BLaER1 (cell line): ENCODE data around the gene PRICKLE4.

Experiments
- H3K27ac ChIP-seq: shearing (Covaris generic); formaldehyde crosslinking; 2 replicates; pipeline ENCODE4 v1.8.1; 2022
- H3K27me3 ChIP-seq: shearing (Covaris generic); formaldehyde crosslinking; 2 replicates; pipeline ENCODE4 v1.8.1; 2022
- H3K36me3 ChIP-seq: shearing (Covaris generic); formaldehyde crosslinking; 2 replicates; pipeline ENCODE4 v1.8.1; 2022
- H3K4me1 ChIP-seq: shearing (Covaris generic); formaldehyde crosslinking; 2 replicates; pipeline ENCODE4 v1.8.1; 2022
- H3K4me2 ChIP-seq: shearing (Covaris generic); formaldehyde crosslinking; 2 replicates; pipeline ENCODE4 v1.8.1; 2022
- H3K4me3 ChIP-seq: shearing (Covaris generic); formaldehyde crosslinking; 2 replicates; pipeline ENCODE4 v1.8.1; 2022
- H3K9ac ChIP-seq: shearing (Covaris generic); formaldehyde crosslinking; 2 replicates; pipeline ENCODE4 v1.8.1; 2022
- H3K9me3 ChIP-seq: shearing (Covaris generic); formaldehyde crosslinking; 2 replicates; pipeline ENCODE4 v1.8.1; 2022
- H4K20me1 ChIP-seq: shearing (Covaris generic); formaldehyde crosslinking; 2 replicates; pipeline ENCODE4 v1.8.1; 2022
- Cebpa-rat ChIP-seq: shearing (Covaris generic); IDR thresholded peaks from 2 replicates; pipeline ENCODE4 v1.8.1; 2022

The PRICKLE4 gene, protein sequence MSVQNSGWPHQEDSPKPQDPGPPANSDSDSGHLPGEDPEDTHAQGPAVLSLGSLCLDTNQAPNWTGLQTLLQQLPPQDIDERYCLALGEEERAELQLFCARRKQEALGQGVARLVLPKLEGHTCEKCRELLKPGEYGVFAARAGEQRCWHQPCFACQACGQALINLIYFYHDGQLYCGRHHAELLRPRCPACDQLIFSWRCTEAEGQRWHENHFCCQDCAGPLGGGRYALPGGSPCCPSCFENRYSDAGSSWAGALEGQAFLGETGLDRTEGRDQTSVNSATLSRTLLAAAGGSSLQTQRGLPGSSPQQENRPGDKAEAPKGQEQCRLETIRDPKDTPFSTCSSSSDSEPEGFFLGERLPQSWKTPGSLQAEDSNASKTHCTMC

DNA sequence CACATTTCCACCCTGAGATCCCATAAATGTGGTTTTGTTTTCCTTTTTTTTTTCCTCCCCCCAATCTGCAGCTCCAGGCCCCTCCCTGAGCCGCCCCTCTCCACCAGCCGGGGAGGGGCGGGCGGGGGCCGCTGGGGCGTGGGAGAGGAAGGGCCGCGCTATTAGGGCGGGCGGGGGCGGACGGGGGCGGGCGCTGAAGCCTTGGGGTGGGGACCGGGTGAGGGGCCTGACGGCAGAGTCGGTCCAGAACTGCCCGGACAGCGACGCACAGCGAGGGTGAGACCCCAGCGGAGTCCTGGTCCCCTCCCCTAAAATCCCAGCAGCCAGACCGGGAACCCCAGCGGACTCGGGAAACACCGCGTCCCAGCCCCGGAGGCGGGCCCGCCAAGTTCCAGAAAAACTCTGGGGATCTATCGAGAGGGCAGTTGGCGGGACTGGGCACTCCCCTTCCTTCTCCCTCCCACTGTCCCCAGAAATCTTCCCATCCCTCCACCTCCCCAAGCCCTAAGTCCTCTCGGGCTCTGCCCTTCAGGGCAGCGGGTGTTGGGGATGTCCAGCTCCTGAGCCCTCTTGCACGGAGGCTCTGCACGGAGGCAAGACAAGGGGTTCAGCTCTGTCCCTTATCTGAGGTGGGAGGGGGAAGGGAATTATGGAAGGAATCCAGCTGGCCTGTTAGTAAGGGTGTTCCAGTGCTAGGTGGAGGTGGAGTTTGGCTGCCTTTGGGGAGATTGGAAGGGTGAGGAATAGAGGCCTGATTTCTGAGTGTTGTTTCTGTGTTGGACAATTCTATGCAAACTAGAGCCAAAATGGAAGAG lies at the start of gene PRICKLE4:
TSS of gene PRICKLE4 (plus strand) at position 232 of the 815 bp plus-strand sequence. CDS start 2,692 bp downstream, outside the sequence.
- no peaks in the 10 kb centered on the region for H4K20me1 ChIP-seq
- no peaks in the 10 kb centered on the region for H3K9me3 ChIP-seq
- peaks cover 6% of the 10 kb centered on the region for H3K36me3 ChIP-seq
- H3K4me2 ChIP-seq, result peak within 1 kb of the TSS; percentile 98
- peak within 1 kb of the TSS; percentile 68 for H3K27ac ChIP-seq
- peak within 1 kb of the TSS; percentile 81 for H3K9ac ChIP-seq
- H3K4me3 ChIP-seq, result peak within 1 kb of the TSS; percentile 77
- H3K4me1 ChIP-seq, result peaks cover 46% of the 10 kb centered on the region
- H3K27me3 ChIP-seq, result peaks cover 10% of the 10 kb centered on the region; the same call in 1 of the 2 replicates
- no peak for TF ChIP-seq Cebpa-rat

DNA sequence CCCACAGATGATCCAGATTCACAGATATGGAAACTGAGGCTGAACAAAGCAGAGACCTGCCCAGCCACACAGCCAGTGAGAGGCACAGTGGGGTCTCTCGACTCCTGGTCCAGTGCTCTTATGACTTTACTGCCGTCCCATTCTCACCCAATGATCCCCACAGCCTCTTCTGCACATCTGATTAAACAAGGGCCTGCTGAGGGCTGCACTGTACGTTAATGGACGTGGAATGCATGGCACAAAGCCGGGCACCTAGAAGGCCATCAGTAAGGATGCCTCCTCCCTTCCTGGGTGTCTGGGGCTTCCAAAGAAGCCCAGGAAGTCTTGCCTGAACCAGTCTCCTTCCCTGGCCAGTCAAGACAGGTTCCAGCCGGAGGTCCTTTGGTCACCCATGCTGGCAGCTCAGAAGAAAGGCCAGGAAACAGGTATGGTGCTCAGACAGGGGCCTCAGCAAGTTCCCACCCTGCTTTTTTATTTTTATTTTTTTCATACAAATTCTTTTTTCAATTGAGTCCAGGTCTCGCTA lies 49.0 kb upstream of the PRICKLE4 start:
- no peak for TF ChIP-seq Cebpa-rat
- no peaks in the 10 kb centered on the region for H3K36me3 ChIP-seq
- peak overlapping the region; percentile 74 for H3K27ac ChIP-seq
- peaks cover 45% of the 10 kb centered on the region for H4K20me1 ChIP-seq
- H3K9me3 ChIP-seq, result no peaks in the 10 kb centered on the region
- peak overlapping the region; percentile 90 for H3K4me3 ChIP-seq
- H3K4me2 ChIP-seq, result peak overlapping the region; percentile 100
- peaks cover 82% of the 10 kb centered on the region for H3K4me1 ChIP-seq
- peak overlapping the region; percentile 88 for H3K9ac ChIP-seq
- H3K27me3 ChIP-seq, result no peaks in the 10 kb centered on the region

DNA sequence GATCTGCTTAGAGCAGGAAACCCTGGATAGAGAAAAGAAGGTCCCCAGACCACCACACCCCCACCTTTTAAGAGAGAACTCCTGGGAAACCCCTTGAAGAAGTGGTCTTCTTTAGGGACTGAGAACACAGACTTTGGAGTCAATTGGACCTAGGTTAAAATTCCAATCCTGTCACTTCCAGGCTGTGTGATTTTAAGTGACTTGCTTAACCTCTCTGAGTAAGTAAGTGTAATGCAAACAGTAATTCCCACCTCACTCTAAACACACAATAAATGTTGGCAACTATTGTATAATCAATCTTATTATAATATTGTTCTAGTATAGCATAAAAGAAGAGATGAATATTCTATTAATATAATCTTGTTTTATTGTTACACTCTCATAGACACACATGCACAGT lies 48.4 kb upstream of the PRICKLE4 start:
- Histone ChIP-seq H3K4me2 (peak overlapping the region; percentile 100), H3K27ac (peak overlapping the region; percentile 74), H3K36me3 (no peaks in the 10 kb centered on the region), H3K27me3 (no peaks in the 10 kb centered on the region), H3K4me1 (peaks cover 77% of the 10 kb centered on the region), H3K9ac (peak overlapping the region; percentile 88), H4K20me1 (peaks cover 45% of the 10 kb centered on the region), H3K9me3 (no peaks in the 10 kb centered on the region), H3K4me3 (peak overlapping the region; percentile 90)
- no peak for TF ChIP-seq Cebpa-rat

DNA sequence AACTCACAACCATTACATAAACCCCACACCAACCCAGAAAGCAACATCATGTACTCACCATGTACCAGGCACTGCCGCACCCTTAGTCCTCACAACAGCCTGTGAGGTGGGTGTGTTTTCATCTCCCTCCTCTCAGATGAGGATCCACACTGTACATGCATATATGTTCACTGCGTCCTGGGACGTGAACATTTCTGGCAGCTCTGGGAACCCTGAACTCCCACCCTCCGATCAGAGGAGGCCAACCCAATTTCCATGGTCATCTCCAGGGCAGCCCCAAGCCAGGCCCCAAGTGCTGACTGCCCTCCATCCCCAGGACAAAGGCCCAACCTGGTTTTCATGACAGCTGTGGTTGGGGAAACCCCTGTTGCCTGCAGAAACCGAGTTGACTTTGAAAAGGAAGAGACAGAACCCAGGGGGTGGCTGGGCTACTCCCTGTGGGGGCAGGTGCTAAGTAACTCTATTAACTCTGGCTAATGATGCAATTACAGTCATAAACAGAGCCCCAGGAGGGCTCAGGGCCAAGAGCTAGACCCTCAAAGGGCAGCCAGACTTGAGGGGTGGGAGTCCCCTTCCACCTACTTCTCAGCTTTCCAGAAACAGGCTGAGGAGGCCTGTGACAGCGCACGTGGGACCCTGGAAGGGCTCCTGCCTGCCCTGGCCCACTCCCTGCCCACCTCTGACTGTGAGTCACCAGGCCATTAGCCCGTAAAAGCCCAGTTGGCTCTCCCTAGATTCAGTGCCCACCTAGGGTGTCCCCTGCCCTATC lies 47.8 kb upstream of the PRICKLE4 start:
- H3K4me1 ChIP-seq, result peaks cover 71% of the 10 kb centered on the region
- peak overlapping the region; percentile 90 for H3K4me3 ChIP-seq
- H3K9ac ChIP-seq, result peak overlapping the region; percentile 88
- no peaks in the 10 kb centered on the region for H3K9me3 ChIP-seq
- H3K4me2 ChIP-seq, result peak overlapping the region; percentile 100
- H3K27me3 ChIP-seq, result no peaks in the 10 kb centered on the region
- no peak for TF ChIP-seq Cebpa-rat
- peaks cover 41% of the 10 kb centered on the region for H4K20me1 ChIP-seq
- no peaks in the 10 kb centered on the region for H3K36me3 ChIP-seq
- H3K27ac ChIP-seq, result peak overlapping the region; percentile 94

DNA sequence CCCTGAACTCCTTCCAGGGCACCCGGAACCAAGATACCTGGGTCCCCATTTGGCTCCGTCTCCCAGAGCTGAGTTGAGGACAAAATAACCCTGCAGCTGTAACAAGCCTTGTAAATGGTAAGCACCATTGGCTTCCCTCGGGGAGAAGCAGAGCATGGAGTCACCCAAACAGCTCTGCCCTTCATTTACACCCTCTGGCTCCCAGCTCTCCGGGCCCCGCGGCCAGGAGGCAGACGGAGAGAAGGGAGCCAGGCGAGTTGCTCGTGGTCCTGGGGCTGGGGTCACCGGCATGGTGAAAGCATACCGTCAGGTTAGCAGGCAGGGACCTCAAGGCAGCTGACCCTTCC lies 47.2 kb upstream of the PRICKLE4 start:
- Histone ChIP-seq H3K4me1 (peaks cover 66% of the 10 kb centered on the region), H3K4me3 (peak overlapping the region; percentile 90), H3K9ac (peak overlapping the region; percentile 88), H3K4me2 (peak overlapping the region; percentile 100), H3K9me3 (no peaks in the 10 kb centered on the region), H3K27ac (peak overlapping the region; percentile 94), H4K20me1 (peaks cover 36% of the 10 kb centered on the region), H3K27me3 (no peaks in the 10 kb centered on the region), H3K36me3 (no peaks in the 10 kb centered on the region)
- TF ChIP-seq Cebpa-rat, result no peak

DNA sequence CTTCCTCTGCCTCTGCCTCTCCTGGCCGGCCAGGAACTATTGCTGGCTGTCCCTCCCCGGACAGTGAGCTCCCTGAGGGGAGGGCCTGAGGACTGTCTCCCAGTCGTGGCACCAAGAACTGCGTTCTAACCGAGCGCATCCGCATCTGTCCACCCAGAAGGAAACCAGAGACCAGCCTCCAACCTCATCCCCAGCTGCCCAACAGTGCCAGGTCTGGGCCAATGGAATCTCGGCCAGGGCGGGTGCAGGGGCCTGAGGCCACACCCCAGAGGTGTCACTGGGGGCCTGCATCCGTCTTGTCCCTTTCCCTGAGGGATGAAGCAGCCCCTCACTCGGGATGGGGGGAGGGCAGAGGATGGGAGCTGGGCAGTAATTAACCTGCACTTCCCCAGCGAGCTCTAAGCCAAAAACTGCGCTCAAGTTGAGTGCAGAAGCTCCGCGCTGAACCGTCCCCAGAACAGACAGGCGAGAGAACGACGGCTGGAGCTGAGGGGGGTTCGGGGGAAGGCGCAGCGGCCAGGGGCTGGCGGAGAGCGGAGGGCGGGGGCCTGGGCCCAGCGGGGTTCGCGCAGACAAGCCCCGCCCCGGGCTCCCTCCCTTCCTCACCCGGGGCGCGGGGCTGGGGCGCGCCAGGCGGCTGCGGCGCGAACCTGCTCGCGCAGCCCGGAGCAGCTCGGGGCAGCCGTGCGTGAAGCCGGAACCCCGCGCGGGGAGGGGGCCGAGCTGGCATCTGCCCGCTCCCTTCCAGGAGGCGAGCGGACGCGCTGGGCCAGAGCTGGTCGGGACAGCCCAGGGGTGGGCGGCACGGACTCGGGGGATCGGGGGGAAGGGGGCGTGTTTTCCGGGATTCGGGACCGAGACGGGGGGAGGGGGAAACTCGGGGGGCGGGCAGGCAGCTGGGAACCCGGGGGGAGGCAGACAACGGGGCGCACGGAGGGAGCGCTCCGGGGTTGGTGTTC lies 46.6 kb upstream of the PRICKLE4 start:
- peaks cover 30% of the 10 kb centered on the region for H4K20me1 ChIP-seq
- no peaks in the 10 kb centered on the region for H3K36me3 ChIP-seq
- H3K4me1 ChIP-seq, result peaks cover 59% of the 10 kb centered on the region
- H3K4me3 ChIP-seq, result peak overlapping the region; percentile 90
- H3K9me3 ChIP-seq, result no peaks in the 10 kb centered on the region
- H3K4me2 ChIP-seq, result peak overlapping the region; percentile 100
- no peaks in the 10 kb centered on the region for H3K27me3 ChIP-seq
- H3K27ac ChIP-seq, result peak overlapping the region; percentile 94
- H3K9ac ChIP-seq, result peak overlapping the region; percentile 96
- no peak for TF ChIP-seq Cebpa-rat

DNA sequence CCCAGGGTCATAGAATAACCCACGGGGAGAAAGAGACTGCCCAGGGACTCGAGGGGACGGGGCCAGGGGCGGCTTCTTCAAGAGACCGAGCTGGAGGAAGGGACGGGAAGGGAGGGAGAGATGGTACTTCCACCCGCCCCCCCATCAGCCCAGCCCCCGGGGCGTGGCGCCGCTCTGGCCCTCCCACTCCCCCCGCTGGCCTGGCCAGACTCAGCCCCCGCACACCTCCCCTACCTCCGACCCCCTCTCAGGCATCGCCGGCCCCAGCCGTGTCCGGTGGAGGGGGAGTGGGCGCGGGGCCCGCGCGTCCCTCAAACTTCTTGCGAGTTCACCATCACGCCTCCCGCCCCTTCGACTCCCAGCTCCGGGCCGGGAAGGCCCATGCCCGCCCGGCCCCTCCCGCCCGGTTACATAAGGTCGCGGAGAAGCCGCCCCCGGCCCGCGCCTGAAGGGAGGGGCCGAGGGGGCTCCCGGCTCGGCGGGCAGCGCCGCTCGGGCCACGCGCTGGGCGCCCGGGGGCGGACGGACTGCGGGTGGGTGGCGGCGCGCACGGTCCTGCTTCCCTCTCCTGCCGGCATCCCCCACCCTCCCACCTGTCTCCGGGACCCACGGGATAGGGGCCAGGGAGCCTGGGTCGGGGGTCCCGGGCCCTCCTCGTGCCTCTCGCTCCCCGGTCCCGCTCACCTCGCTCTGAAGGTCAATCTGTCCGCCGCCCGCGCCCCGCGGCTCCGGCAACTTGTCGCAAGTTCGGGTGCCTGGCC lies 45.7 kb upstream of the PRICKLE4 start:
- Histone ChIP-seq H3K27me3 (no peaks in the 10 kb centered on the region), H3K4me1 (peaks cover 54% of the 10 kb centered on the region), H3K9ac (peak overlapping the region; percentile 96), H3K4me2 (peak overlapping the region; percentile 100), H3K27ac (peak overlapping the region; percentile 94), H3K4me3 (peak overlapping the region; percentile 90), H3K36me3 (no peaks in the 10 kb centered on the region), H4K20me1 (peaks cover 21% of the 10 kb centered on the region), H3K9me3 (no peaks in the 10 kb centered on the region)
- no peak for TF ChIP-seq Cebpa-rat
